Measurements from ENCODE around the gene ARHGAP24. TPM values are rescaled to one million over a fixed set of nuclear protein-coding genes. Genes with fewer than 3 reads are reported as not detected.

The ARHGAP24 gene
- total and polyA plus RNA-seq, 2 donors from 2014 or later, result 78.1 to 94.7 TPM

DNA sequence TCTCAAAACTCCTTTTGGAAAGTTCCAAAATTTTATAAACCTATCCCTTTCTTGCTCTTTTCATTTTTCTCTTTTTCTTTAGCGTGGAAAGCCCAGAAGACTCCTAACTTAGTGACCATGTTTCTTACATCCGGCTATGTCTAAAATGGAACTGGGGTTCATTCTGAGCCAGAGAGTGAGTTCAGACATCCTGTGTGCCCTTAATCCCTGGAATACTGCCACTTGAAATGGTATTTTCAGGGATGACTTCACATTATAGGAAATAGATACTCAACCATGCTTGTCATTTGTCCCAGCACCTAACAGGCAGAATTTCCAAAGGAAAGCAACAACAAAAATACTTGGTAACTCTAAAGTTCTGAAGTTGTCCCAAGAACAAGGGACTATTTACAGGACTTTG lies 379.6 kb downstream of the ARHGAP24 start:
- intact Hi-C loops (cut with DNase I), result no loop called here
- Histone ChIP-seq H3K36me3 (ENCODE audit: control insufficient read depth in 2 of 3, insufficient read depth in 3 of 3, low read length in 3 of 3) (no peaks in the 10 kb centered on the region), H3K27ac (ENCODE audit: low read depth in 2 of 2, low read length in 2 of 2) (peak overlapping the region in 1 of 2 donors; percentile 45), H3K9ac (ENCODE audit: low read length in 3 of 3) (no peak overlapping the region), H3K4me1 (ENCODE audit: control insufficient read depth in 2 of 3, insufficient read depth in 2 of 3, low read depth in 1 of 3, low read length in 3 of 3) (peaks cover under 1 to 5% (median 1%) of the 10 kb centered on the region in 3 donors), H3K9me3 (ENCODE audit: control insufficient read depth in 2 of 3, insufficient read depth in 1 of 3, low read length in 3 of 3) (no peaks in the 10 kb centered on the region), H3K27me3 (ENCODE audit: control insufficient read depth, insufficient read depth, low read length) (no peaks in the 10 kb centered on the region), H3K4me3 (ENCODE audit: low read length in 3 of 3) (no peak overlapping the region)
- peak in 1 of 5 donors; percentile 52 for DNase-seq
- no peak for FAIRE-seq
- TF ChIP-seq, protein P1, sequence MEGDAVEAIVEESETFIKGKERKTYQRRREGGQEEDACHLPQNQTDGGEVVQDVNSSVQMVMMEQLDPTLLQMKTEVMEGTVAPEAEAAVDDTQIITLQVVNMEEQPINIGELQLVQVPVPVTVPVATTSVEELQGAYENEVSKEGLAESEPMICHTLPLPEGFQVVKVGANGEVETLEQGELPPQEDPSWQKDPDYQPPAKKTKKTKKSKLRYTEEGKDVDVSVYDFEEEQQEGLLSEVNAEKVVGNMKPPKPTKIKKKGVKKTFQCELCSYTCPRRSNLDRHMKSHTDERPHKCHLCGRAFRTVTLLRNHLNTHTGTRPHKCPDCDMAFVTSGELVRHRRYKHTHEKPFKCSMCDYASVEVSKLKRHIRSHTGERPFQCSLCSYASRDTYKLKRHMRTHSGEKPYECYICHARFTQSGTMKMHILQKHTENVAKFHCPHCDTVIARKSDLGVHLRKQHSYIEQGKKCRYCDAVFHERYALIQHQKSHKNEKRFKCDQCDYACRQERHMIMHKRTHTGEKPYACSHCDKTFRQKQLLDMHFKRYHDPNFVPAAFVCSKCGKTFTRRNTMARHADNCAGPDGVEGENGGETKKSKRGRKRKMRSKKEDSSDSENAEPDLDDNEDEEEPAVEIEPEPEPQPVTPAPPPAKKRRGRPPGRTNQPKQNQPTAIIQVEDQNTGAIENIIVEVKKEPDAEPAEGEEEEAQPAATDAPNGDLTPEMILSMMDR (IDR thresholded peaks at IDR 0.05; ENCODE audit: borderline replicate concordance, extremely low read depth, insufficient read depth), result no peak

DNA sequence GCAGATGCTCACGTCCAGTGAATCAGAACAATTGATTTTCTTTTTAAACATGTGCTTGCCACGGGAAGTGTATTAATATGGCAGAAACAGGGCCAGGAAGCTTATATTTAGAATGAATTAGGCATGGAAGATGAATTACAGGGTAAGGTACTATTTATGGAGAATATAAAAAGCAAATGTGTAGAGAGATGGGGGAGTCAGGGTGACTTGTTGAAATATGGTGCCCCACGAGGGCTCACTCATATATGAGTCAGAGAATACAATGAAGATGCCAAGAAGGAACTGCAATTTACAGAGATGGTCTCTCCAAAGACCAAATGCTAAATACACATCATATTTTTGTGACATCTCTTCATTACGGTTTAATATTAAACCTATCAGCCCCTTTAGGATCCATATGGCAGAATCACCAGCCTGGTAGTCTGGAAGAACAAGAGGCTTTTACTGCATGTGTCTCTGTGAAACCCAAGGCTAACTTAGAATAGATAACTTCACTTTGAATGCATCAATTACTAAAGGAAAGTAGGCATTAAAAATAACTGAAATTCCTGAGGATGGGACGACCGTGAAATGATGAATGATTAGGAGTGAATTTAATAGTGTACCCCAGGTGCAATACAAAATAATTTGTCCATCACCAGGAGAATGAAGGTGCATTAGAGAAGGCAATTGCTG lies 385.3 kb downstream of the ARHGAP24 start:
- TF ChIP-seq, protein P1 (IDR thresholded peaks at IDR 0.05; ENCODE audit: borderline replicate concordance, extremely low read depth, insufficient read depth), result no peak
- Histone ChIP-seq H3K27me3 (ENCODE audit: control insufficient read depth, insufficient read depth, low read length) (no peaks in the 10 kb centered on the region), H3K4me1 (ENCODE audit: control insufficient read depth in 2 of 3, insufficient read depth in 2 of 3, low read depth in 1 of 3, low read length in 3 of 3) (peaks cover 7 to 28% (median 9%) of the 10 kb centered on the region in 3 donors), H3K36me3 (ENCODE audit: control insufficient read depth in 2 of 3, insufficient read depth in 3 of 3, low read length in 3 of 3) (no peaks in the 10 kb centered on the region), H3K4me3 (ENCODE audit: low read length in 3 of 3) (no peak overlapping the region), H3K9ac (ENCODE audit: low read length in 3 of 3) (no peak overlapping the region), H3K27ac (ENCODE audit: low read depth in 2 of 2, low read length in 2 of 2) (no peak overlapping the region), H3K9me3 (ENCODE audit: control insufficient read depth in 2 of 3, insufficient read depth in 1 of 3, low read length in 3 of 3) (no peaks in the 10 kb centered on the region)
- DNase-seq (peak in 1 of 5 donors; percentile 47), FAIRE-seq (no peak)
- intact Hi-C loops (cut with DNase I), result no loop called here

DNA sequence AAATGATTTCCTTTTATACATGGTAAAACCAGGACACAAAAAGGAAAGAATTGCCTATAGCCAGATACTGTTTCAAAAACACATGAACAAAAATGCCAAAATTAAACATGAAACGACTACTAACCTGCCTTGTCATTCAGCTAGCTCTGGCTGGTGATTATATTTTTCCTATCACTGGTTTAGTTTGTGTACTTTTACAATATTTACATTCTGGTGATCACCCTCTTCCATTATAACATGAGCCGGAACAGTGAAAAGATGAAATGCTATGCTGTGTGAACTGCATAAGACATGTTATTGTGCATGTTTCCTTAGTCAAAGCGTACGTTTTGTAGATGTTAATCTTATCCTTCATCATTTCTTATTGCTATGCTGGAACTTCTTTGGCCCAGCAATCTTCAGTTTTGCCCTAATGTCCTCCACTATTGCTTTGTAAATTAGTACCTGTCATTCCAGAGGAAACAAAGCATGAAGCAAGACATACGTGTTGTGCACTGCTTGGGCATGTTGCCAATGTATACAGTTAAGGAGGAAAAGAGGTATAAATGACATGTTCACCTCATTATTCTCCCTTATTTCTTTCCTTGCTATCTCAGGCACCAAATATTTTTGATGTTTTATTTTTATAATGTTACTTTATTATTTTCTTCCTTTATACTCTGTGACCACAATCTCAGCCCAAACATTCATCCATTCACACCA lies 386.3 kb downstream of the ARHGAP24 start:
- intact Hi-C loops (cut with DNase I), result no loop called here

More for the DNA sequence above, 386.3 kb downstream of the ARHGAP24 start:
- no peaks in the 10 kb centered on the region for H3K9me3 ChIP-seq (ENCODE audit: control insufficient read depth in 2 of 3, insufficient read depth in 1 of 3, low read length in 3 of 3)
- no peak overlapping the region for H3K4me3 ChIP-seq (ENCODE audit: low read length in 3 of 3)
- TF ChIP-seq, protein P1 (IDR thresholded peaks at IDR 0.05; ENCODE audit: borderline replicate concordance, extremely low read depth, insufficient read depth), result no peak
- no peaks in the 10 kb centered on the region for H3K36me3 ChIP-seq (ENCODE audit: control insufficient read depth in 2 of 3, insufficient read depth in 3 of 3, low read length in 3 of 3)
- H3K4me1 ChIP-seq (ENCODE audit: control insufficient read depth in 2 of 3, insufficient read depth in 2 of 3, low read depth in 1 of 3, low read length in 3 of 3), result peaks cover 9 to 30% (median 9%) of the 10 kb centered on the region in 3 donors
- no peak overlapping the region for H3K9ac ChIP-seq (ENCODE audit: low read length in 3 of 3)
- FAIRE-seq, result no peak
- DNase-seq, result peak in 3 of 5 donors; percentile 32 to 90 (median 87)
- H3K27me3 ChIP-seq (ENCODE audit: control insufficient read depth, insufficient read depth, low read length), result no peaks in the 10 kb centered on the region
- no peak overlapping the region for H3K27ac ChIP-seq (ENCODE audit: low read depth in 2 of 2, low read length in 2 of 2)
